ENCODE data around the gene BASP1. TPM values are rescaled to one million over a fixed set of nuclear protein-coding genes. Genes with fewer than 3 reads are reported as not detected.

BASP1 gene
- total RNA-seq, result 10 to 100 TPM in 2 of 4 donors, 1 to 10 TPM in 2; 8.6 to 12.2 (median 10.2) TPM
- 10 to 100 TPM in 2 of 3 donors, 1 to 10 TPM in 1; 7.4 to 18.6 (median 15.6) TPM for polyA plus RNA-seq

GRCh38 chr5:17217493-17218352 lies at the start of gene BASP1:
Gene BASP1 (plus strand): TSS chr5:17217631. CDS start chr5:17275217, 57,586 bp downstream.
- peaks cover 0 to 28% (median 25%) of the 10 kb centered on the region in 4 donors for H3K4me1 ChIP-seq
- peak; percentile 80 for DNase-seq
- no peaks in the 10 kb centered on the region for H3K36me3 ChIP-seq
- H3K27ac ChIP-seq, result peak within 1 kb of the TSS in 2 of 4 donors; percentile 28 to 38
- H3K27me3 ChIP-seq, result peaks cover 6 to 41% (median 32%) of the 10 kb centered on the region in 3 donors
- peak within 1 kb of the TSS; percentile 26 to 54 (median 46) for H3K4me3 ChIP-seq
- intact Hi-C loops (cut with DNase I), result loop anchor here (5.0 kb wide), 1 partner anchor 1095 kb away; no protein-coding TSS in a partner anchor
- 1% methylated on average over 89 of the region's 89 CpGs for WGBS, 2 donors
- no peaks in the 10 kb centered on the region for H3K9me3 ChIP-seq
- TF ChIP-seq EP300 (IDR thresholded peaks at IDR 0.05), result no peak
- TF ChIP-seq POLR2AphosphoS5 (IDR thresholded peaks at IDR 0.05), result peak in 2 of 4 donors; percentile 35 to 37

GRCh38 chr5:17169507-17169906 lies 47.9 kb upstream of the BASP1 start:
- intact Hi-C loops (cut with DNase I), result no loop called here
- TF ChIP-seq CTCF (IDR thresholded peaks at IDR 0.05) (no peak), POLR2AphosphoS5 (IDR thresholded peaks at IDR 0.05) (peak; percentile 31 to 61 (median 52)), EP300 (IDR thresholded peaks at IDR 0.05) (no peak)
- Histone ChIP-seq H3K36me3 (no peaks in the 10 kb centered on the region), H3K27me3 (no peaks in the 10 kb centered on the region), H3K4me3 (no peak overlapping the region), H3K9me3 (no peaks in the 10 kb centered on the region), H3K4me1 (peaks cover 0 to 4% (median 0%) of the 10 kb centered on the region in 4 donors), H3K27ac (peak overlapping the region in 1 of 4 donors; percentile 17)
- 34 to 39% methylated on average over 2 of the region's 2 CpGs for WGBS, 2 donors
- no peak for DNase-seq

GRCh38 chr5:17172791-17173190 lies 44.6 kb upstream of the BASP1 start:
- intact Hi-C loops (cut with DNase I), result no loop called here
- Histone ChIP-seq H3K27ac (no peak overlapping the region), H3K4me1 (peaks cover 0 to 4% (median 0%) of the 10 kb centered on the region in 4 donors), H3K27me3 (no peaks in the 10 kb centered on the region), H3K4me3 (no peak overlapping the region), H3K9me3 (no peaks in the 10 kb centered on the region), H3K36me3 (no peaks in the 10 kb centered on the region)
- WGBS, 2 donors, result 52 to 67% methylated on average over 3 of the region's 3 CpGs
- no peak for DNase-seq
- TF ChIP-seq CTCF (IDR thresholded peaks at IDR 0.05) (no peak), POLR2AphosphoS5 (IDR thresholded peaks at IDR 0.05) (no peak), EP300 (IDR thresholded peaks at IDR 0.05) (no peak), POLR2A (IDR thresholded peaks at IDR 0.05) (no peak)

GRCh38 chr5:17174965-17175364 lies 42.5 kb upstream of the BASP1 start:
- TF ChIP-seq CTCF (IDR thresholded peaks at IDR 0.05), result no peak
- no peak for TF ChIP-seq POLR2AphosphoS5 (IDR thresholded peaks at IDR 0.05)
- no peak for TF ChIP-seq POLR2A (IDR thresholded peaks at IDR 0.05)
- Histone ChIP-seq H3K4me1 (no peaks in the 10 kb centered on the region), H3K27ac (no peak overlapping the region), H3K9me3 (no peaks in the 10 kb centered on the region), H3K27me3 (no peaks in the 10 kb centered on the region), H3K4me3 (no peak overlapping the region), H3K36me3 (no peaks in the 10 kb centered on the region)
- no peak for DNase-seq
- WGBS, 2 donors, result 88 to 89% methylated on average over 5 of the region's 5 CpGs
- intact Hi-C loops (cut with DNase I), result no loop called here

Measured in sigmoid colon (tissue), 7 donors.